Esophagus squamous epithelium (tissue), 5 donors: ENCODE measurements around the gene LHB. TPM values are rescaled to one million over a fixed set of nuclear protein-coding genes. Genes with fewer than 3 reads are reported as not detected.
"Not testable (repeated sequence)": the region's sequence is repeated elsewhere in the genome, so short reads cannot be mapped to it uniquely, and the experiment has no call there.

Experiments
- DNase-seq: peaks from one replicate; lab custom pipeline; 2025; lab: John Stamatoyannopoulos, UW
- H3K27ac ChIP-seq, 4 donors: fragments of 200-600 bp; sonication (generic); one replicate each; pipeline ENCODE4 v1.5.1; 2016 to 2019; ENCODE audit warnings: mild to moderate bottlenecking in 1 of 4
- H3K27me3 ChIP-seq, 4 donors: fragments of 200-600 bp; sonication (generic); 1 replicate in 3 of 4; 2 replicates in 1 of 4; pipeline versions ENCODE4 v1.5.1 to v1.6.0; 2017 to 2021; ENCODE audit warnings: antibody characterized with exemption in 1 of 4
- H3K36me3 ChIP-seq, 3 donors: fragments of 200-600 bp; sonication (generic); one replicate each; pipeline ENCODE4 v1.5.1; 2016 to 2019
- H3K4me1 ChIP-seq, 3 donors: fragments of 200-600 bp; sonication (generic); one replicate each; pipeline ENCODE4 v1.5.1; 2017 to 2019
- H3K4me3 ChIP-seq, 4 donors: fragments of 200-600 bp; sonication (generic); 1 replicate in 3 of 4; 2 replicates in 1 of 4; pipeline ENCODE4 v1.5.1; 2016 to 2019; ENCODE audit warnings: mild to moderate bottlenecking in 2 of 4, moderate library complexity in 1 of 4
- H3K9me3 ChIP-seq, 3 donors: fragments of 200-600 bp; sonication (generic); one replicate each; pipeline ENCODE4 v1.5.1; 2016 to 2019
- POLR2A ChIP-seq, 4 donors: fragments of 450-650 bp; IDR thresholded peaks; one replicate each; pipeline ENCODE4 v1.6.1; 2017; ENCODE audit warnings: antibody characterized with exemption in 4 of 4, mild to moderate bottlenecking in 4 of 4, moderate library complexity in 3 of 4
- WGBS, 2 donors: methylation state at CpG; one replicate each; pipeline ENCODE4 v1.1.5; 2018; 5-methylcytosine and 5-hydroxymethylcytosine counted together
- intact Hi-C: fragments of 100-400 bp; cut with DNase I; formaldehyde crosslinking; loops from one replicate; pipeline ENCODE4 v1.15.0; 2022
- total RNA-seq, 4 donors: library from RNA; depleted of rRNA; stranded (reverse); fragments of >200 nt; gene quantifications; one replicate each; pipeline ENCODE4 v1.1.0, GENCODE V29; 2016
- TF ChIP-seq, protein P1 (sequence below), 6 experiments: fragments of 450-650 bp in 4 of 6; fragments of 200-600 bp in 2 of 6; sonication (generic) in 2 of 6; IDR thresholded peaks; one replicate each; pipeline ENCODE4 v1.5.1; 2016 to 2019; ENCODE audit warnings: antibody characterized with exemption in 6 of 6, mild to moderate bottlenecking in 4 of 6, moderate library complexity in 4 of 6
- donor health status: DM: yes; HTN: yes; CAD: no.

Gene LHB
- total RNA-seq, 4 donors from 2014 or later = not detected

DNA sequence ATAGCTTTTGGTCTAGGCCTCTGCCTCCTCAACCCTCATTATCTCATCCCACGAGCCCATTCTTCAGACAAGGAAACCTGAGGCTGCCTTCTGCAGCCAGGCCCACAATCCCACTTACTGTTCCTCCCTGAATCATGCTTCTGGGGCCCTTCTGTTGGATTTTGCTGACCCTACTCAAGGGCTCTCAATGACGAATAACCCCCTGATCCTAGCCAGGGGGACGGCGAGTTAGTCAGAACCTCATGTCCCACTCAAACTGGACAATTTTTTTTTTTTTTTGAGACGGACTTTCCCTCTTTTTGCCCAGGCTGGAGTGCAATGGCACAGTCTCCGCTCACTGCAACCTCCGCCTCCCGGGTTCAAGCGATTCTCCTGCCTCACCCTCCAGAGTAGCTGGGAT, 5.2 kb upstream of the LHB start:
- WGBS, 2 donors = 88 to 89% methylated on average over 9 of the region's 9 CpGs
- TF ChIP-seq, protein P1, sequence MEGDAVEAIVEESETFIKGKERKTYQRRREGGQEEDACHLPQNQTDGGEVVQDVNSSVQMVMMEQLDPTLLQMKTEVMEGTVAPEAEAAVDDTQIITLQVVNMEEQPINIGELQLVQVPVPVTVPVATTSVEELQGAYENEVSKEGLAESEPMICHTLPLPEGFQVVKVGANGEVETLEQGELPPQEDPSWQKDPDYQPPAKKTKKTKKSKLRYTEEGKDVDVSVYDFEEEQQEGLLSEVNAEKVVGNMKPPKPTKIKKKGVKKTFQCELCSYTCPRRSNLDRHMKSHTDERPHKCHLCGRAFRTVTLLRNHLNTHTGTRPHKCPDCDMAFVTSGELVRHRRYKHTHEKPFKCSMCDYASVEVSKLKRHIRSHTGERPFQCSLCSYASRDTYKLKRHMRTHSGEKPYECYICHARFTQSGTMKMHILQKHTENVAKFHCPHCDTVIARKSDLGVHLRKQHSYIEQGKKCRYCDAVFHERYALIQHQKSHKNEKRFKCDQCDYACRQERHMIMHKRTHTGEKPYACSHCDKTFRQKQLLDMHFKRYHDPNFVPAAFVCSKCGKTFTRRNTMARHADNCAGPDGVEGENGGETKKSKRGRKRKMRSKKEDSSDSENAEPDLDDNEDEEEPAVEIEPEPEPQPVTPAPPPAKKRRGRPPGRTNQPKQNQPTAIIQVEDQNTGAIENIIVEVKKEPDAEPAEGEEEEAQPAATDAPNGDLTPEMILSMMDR (IDR thresholded peaks at IDR 0.05) = no peak
- no peak for TF ChIP-seq POLR2A (IDR thresholded peaks at IDR 0.05)
- H3K27ac ChIP-seq = no peak overlapping the region
- H3K4me3 ChIP-seq = no peak overlapping the region
- DNase-seq = no peak
- peaks cover 0 to 40% (median 0%) of the 10 kb centered on the region in 4 donors for H3K27me3 ChIP-seq
- H3K36me3 ChIP-seq = no peaks in the 10 kb centered on the region
- intact Hi-C loops = no loop called here
- H3K9me3 ChIP-seq = no peaks in the 10 kb centered on the region
- peaks cover 0 to 34% (median 20%) of the 10 kb centered on the region in 3 donors for H3K4me1 ChIP-seq

DNA sequence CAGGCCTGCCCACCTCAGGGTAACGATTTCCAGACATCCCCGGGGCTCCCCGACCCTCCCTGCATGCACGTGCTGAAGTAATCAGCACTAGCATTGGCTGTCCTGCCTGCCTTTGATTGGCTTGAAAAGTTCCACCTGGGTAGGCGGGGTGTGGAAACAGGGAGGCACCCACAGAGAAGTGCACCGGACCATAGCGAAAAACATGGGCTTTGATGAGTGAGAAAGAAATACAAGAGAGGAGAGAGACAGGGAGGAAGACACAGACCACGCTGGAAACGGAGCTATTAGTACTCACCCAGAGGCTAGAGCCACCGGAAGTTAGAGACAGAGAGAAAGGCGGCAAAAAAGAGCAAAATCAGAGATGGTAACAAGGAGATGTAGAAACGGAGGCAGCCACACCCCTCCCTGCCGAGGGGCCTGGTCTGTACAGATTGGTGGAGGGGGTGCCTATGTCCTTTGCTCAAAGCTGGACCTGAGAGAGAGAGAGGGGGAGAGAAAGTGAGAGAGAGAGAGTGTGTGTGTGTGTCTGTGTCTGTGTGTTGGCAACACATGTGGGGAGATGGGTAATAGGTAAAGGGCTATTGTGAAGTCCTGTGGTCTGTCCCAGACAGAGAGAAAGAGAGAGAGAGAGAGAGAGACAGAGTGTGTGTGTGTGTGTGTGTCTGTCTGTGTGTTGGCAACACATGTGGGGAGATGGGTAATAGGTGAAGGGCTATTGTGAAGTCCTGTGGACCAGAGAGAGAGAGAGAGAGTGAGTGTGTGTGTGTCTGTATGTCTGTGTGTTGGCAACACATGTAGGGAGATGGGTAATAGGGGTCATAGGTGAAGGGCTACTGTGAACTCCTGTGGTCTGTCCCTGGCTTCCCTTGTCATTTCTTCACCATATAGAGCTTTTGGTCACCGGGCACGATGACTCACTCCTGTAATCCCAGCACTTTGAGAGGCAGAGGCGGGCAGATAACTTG, 4.3 kb upstream of the LHB start:
- Histone ChIP-seq H3K36me3 (peaks cover 0 to 7% (median 2%) of the 10 kb centered on the region in 3 donors), H3K27me3 (peaks cover 0 to 41% (median 0%) of the 10 kb centered on the region in 4 donors), H3K27ac (no peak overlapping the region), H3K9me3 (no peaks in the 10 kb centered on the region), H3K4me3 (no peak overlapping the region), H3K4me1 (peaks cover 0 to 35% (median 20%) of the 10 kb centered on the region in 3 donors)
- DNase-seq = no peak
- 19 to 34% methylated on average over 12 to 13 of the region's 16 CpGs for WGBS, 2 donors
- TF ChIP-seq, protein P1 (IDR thresholded peaks at IDR 0.05) = no peak
- TF ChIP-seq POLR2A (IDR thresholded peaks at IDR 0.05) = no peak
- intact Hi-C loops = no loop called here

DNA sequence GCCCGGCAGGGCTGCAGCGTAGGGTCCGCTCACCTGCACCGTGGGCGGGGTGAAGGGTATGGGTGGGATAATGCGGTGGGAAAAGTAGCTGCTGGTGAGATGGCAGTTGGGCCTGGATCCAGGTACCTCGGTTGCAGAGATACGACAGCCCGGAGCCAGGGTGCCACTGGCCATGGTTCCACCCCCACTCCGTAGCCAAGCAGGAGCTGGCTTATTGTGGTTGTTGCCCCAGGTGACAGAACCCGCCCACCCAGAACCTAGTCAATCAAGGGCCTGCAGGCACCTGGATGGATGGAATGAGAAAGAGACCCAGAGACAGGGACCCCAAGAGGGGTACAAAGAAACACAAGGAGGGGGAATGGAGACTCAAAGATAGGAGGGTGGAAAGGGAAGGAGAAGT, 3.5 kb upstream of the LHB start:
- Histone ChIP-seq H3K9me3 (no peaks in the 10 kb centered on the region), H3K27ac (no peak overlapping the region), H3K27me3 (peaks cover 0 to 38% (median 0%) of the 10 kb centered on the region in 4 donors), H3K36me3 (peaks cover 0 to 16% (median 5%) of the 10 kb centered on the region in 3 donors), H3K4me1 (peaks cover 0 to 35% (median 20%) of the 10 kb centered on the region in 3 donors), H3K4me3 (no peak overlapping the region)
- TF ChIP-seq, protein P1 (IDR thresholded peaks at IDR 0.05) = no peak
- TF ChIP-seq POLR2A (IDR thresholded peaks at IDR 0.05) = no peak
- DNase-seq = no peak
- WGBS, 2 donors = 73 to 80% methylated on average over 1 to 10 of the region's 11 CpGs
- intact Hi-C loops = no loop called here

DNA sequence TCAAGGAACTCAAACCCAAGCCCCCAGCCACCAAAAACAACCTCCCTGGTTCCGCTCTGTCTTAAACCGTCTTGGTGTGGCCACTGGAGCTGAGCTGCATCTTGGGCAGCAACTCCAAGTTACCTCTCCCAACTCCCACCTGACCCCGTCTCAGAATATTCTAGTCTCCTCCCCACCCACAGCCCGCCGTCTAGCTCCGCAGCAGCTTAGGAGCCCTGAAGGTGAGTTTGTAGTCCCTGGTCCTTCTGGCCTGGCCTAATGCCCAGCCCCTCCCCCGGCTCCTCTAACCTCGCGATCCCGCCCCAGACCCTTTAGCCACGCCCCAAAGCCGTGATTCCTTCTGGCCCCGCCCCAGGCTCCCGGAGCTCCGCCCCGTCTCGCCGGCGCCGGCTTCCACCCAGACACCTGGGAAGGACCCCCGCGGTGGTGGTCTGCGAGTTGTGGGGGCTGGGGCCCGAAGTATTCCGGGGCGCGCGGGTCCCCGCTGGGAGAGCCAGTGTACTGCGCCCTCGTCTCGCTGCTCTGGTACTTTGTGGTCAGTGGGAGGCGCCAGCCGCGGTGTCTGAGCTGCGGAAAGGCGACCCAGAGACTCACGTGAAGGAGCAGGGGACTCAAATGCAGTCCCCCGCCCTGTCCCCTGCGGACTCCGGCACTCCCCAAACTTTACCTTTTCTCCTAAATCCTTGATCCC, 2.5 kb upstream of the LHB start:
- 17 to 36% methylated on average over 12 to 23 of the region's 41 CpGs for WGBS, 2 donors
- no peaks in the 10 kb centered on the region for H3K9me3 ChIP-seq
- TF ChIP-seq, protein P1 (IDR thresholded peaks at IDR 0.05) = no peak
- no peak for TF ChIP-seq POLR2A (IDR thresholded peaks at IDR 0.05)
- no peak overlapping the region for H3K27ac ChIP-seq
- intact Hi-C loops = no loop called here
- peaks cover 0 to 35% (median 20%) of the 10 kb centered on the region in 3 donors for H3K4me1 ChIP-seq
- peak overlapping the region; percentile 21 to 68 (median 48) for H3K4me3 ChIP-seq
- peaks cover 0 to 25% (median 5%) of the 10 kb centered on the region in 3 donors for H3K36me3 ChIP-seq
- no peak for DNase-seq
- H3K27me3 ChIP-seq = peaks cover 0 to 38% (median 0%) of the 10 kb centered on the region in 4 donors

DNA sequence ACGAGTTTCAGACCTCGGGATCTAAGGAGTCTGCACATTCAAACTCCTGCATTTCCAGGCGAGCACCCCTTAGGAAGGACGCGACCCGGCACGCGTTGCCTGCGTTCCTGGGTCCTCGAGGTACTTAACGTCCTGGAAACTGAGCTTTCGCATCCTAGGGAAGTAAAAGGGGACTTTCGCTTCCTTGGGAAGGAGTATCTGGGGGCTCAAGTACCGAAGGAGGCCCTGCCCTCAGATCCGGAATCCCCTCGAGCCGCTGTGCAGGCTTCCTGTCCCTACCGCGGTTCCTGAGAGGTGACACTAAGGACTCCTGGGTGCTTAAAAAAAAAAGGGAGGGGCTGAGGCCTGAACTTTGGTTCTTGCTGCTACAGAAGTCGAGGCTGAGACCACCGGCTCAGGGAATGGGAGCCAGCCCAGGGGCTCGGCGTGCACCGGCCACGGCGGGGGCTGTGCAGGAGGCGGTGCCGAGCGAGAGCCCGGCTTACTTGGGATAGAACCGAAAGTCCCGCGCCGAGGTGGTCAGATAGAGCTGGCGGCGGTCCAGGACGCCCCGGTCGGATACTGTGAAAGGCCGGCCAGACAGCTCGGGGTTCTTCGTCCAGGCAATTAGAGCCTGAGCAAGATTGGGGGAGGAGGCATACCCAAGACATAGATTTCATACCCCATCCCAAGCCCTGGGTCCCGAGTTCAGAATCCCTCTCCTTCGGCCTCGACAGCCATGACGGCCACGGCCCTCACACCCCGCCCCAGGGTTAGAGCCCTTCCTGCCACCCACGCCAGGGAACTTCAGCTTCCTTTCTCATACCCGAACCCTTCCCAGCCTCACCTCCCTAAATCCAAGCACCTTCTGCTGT, 1.7 kb upstream of the LHB start:
- intact Hi-C loops, H3K27ac ChIP-seq, H3K9me3 ChIP-seq, DNase-seq: not testable (repeated sequence)
- Histone ChIP-seq H3K4me1 (peaks cover 0 to 35% (median 20%) of the 10 kb centered on the region in 3 donors), H3K36me3 (peaks cover 0 to 33% (median 5%) of the 10 kb centered on the region in 3 donors), H3K27me3 (peaks cover 0 to 38% (median 0%) of the 10 kb centered on the region in 4 donors), H3K4me3 (peak overlapping the region; percentile 21 to 68 (median 48))
- 1 to 13% methylated on average over 25 to 27 of the region's 50 CpGs for WGBS, 2 donors
